ENCODE results near the gene PBX1.
A peak's percentile ranks its signal among the peaks of the same experiment; 100 is the strongest.

Gene PBX1

DNA sequence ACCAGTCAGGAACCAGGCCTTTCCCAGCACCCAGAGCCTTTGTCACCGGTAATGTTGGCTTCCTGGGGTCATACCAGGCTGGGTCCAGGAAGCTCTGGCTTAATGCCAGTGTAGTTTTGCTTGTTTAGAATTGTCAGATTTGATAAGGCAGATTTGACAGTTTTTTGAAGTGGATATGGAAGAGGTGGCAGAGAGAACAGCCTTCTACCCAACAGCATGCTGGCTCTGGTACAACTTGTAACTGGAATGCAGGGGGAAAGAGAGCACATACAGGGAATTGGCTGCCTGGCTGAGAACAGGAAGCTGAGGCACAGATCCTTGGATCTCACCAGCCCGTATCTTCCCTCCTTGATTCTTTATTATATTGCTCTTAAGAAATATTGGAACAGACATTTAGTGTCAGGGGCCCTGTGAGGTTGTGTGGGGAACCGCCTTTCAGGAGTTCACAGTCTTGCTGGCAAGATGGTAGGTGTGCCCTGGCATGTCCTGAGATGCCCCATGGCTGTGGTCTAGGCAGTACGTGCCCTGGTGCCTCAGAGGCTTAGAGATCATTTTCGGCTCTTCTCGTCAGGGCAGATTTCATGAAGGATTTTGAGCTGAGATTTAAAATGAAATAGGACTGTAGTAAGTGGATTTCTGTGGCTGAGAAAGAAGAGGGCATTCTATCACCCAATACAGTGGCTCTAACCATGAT lies 227.0 kb downstream of the PBX1 start:
- no peak for DNase-seq

DNA sequence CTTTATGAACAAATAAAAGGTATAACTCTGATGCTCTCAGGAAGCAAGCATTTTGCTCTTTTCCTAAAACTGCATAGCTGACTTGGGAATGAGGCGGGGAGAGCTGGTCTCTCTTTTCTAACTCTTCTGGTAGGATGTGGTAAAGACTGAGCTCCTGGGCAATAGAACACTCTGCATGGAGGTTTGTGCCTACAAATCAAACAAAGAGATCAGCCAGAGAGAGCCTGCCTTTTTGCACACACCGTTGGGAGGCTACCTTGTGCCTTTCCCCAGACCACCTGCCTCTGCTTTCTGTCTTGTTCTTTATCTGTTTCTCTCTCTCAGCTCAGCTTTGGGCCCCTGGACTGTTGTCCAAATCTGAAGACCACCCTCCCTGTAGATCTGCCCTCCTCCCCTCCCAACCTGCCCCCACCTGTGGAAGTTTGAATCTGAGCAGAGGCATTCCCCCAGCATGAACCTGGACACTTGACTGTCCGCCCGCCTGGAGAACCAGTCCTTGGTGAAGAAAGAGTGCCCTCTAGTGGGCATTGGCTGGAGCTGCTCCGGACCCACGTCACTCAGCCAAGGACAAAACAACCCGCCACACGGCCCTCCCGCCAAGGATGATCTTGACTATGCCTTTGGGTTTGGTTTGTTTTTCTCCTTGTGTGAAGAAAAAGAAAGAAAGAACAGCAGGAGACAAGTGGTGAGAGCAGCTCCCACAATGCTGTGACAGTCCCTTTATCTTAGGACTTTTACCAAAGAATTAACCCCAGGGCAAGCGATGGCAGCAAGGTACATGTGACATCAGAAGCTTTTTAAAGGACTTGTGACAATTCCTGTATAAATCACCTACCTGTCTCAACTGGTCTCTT lies 228.2 kb downstream of the PBX1 start:
- peak; percentile 83 for DNase-seq

DNA sequence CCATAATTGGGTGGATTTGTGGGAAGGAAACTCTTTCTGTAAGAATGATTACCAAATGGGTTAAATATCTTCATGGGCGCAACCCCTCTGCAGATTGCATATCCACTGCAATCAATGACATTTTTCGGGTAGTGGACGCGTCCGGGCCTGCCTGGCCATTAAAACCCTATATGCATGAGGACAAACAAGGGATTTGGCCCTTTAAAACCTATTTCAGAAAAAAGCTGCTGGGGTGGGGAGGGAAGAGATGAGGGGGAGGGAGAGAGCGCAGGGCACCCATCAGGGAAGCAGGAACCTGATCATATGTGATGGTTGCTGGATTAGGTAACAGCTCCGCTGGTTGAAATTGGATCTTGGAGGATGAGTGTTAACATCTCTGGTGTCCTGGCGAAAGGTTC lies 228.8 kb downstream of the PBX1 start:
- DNase-seq = no peak

GRCh38 chr1:164790081-164790480 lies 231.1 kb downstream of the PBX1 start:
- DNase-seq = no peak

- DNase-seq = no peak
Measured at GRCh38 chr1:164792410-164793004, 233.5 kb downstream of the PBX1 start.

GRCh38 chr1:164794356-164794755 lies 235.4 kb downstream of the PBX1 start:
- DNase-seq = no peak

GRCh38 chr1:164796916-164797315 lies 237.9 kb downstream of the PBX1 start:
- no peak for DNase-seq

- no peak for DNase-seq
Measured at GRCh38 chr1:164801246-164801731, 242.3 kb downstream of the PBX1 start.

GRCh38 chr1:164801791-164802502 lies 243.0 kb downstream of the PBX1 start:
- no peak for DNase-seq

- no peak for DNase-seq
Measured at GRCh38 chr1:164802529-164803282, 243.7 kb downstream of the PBX1 start.

GRCh38 chr1:164803366-164803765 lies 244.4 kb downstream of the PBX1 start:
- DNase-seq = no peak

- no peak for DNase-seq
Measured at GRCh38 chr1:164804366-164804765, 245.4 kb downstream of the PBX1 start.

DNA sequence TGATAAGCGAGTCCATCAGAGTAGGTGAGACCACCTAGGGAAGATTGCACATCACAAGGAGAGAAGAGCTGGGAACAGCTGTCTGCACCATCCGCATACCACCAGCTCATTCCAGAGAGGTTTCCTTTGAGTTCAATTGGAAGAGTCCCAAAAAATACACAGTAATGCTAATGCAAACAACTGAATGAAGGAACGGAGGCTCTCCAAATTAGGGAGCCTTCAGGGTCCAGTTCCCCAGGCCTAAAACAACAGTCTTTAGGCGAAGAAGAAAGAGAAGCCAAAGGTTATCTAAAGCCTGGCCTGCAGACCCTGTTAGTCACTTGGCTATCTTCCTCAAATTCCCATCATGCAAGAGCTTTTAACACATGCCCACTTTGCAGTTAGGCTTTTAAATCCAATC lies 246.4 kb downstream of the PBX1 start:
- no peak for DNase-seq

GRCh38 chr1:164806531-164806930 lies 247.5 kb downstream of the PBX1 start:
- DNase-seq = no peak

DNA sequence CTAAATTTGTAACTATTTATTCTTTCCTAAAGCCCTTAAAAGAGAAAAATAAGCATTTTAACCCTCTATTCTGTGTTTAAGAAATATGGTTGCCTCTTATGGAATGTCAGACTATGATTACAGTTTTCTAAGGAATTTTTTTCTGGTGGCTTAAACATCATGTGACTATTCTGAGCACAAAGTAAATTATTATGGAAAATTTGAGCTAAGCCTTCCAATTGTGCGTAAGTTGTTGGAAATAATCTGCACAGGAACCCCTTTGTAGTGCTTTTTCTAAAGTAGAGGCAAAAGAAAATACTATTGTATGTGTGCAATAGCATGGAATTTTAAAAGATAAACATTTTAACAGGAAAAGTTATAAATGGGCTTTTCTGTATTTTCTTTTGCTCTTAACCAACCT lies 254.8 kb downstream of the PBX1 start:
- DNase-seq = no peak

DNA sequence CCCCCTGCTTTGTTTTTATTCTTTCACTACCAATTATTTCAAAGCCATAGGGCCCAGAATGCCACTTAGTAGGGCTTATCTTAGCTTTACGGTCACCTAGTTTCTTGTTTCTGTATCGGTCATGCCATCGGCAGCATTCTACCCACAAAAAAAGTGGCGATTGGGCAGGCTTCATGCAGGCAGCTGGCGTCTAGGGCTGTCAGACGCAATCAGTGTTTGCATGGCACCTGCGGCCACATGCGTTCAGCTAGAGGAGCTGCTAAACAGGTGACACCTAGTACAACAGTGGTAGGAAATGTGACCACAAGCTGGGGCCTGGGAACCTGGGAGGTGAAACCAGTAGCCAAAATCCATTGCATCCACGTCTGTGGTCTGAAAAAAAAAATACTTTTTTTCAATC lies 262.7 kb downstream of the PBX1 start:
- DNase-seq = no peak

GRCh38 chr1:164823486-164824279 lies 264.7 kb downstream of the PBX1 start:
- no peak for DNase-seq

DNA sequence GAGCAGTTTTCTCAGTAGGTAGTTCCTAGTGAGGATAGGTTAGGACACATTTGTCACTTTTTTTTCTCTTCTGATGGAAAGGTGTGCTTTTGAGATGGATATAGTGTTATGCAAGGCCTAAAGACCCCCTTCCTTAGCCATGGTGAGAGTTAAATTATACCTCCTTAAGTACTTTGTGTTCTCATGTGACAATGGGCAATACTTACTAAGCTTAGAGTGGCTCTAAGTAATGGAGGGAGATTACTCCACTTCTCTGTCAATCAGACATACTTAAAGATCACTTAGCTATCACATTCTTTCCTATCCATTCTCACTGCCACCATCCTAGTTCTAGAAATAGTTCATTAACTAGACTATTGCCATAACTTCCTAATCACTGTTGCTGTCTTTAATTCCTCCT lies 265.6 kb downstream of the PBX1 start:
- no peak for DNase-seq

GRCh38 chr1:164830628-164831027 lies 271.6 kb downstream of the PBX1 start:
- no peak for DNase-seq

DNA sequence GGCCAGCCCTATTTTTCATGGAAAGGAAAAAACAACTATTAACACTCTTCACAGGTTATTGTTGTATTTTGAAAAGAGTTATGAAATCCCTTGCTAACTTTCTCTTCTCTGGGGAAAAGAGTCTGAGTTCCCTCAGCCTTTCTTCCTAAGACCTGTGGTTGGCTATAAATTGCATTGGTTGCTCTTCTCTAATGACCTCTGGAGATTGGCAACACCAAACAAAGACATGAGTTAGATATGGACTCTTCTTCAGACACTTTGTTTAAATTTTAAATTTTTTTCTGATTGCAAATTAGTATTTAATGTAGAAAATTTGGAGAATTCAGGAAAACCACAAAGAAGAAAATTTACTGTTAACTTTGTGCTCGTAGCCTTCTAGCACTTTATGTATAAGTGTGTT lies 275.7 kb downstream of the PBX1 start:
- DNase-seq = no peak

- DNase-seq = no peak
Measured at GRCh38 chr1:164836614-164837018, 277.6 kb downstream of the PBX1 start.

GRCh38 chr1:164838786-164839185 lies 279.8 kb downstream of the PBX1 start:
- no peak for DNase-seq

Data from right hindlimb (tissue), 1 donor.